ENCODE data around the gene RNF40.

RNF40 gene

GRCh38 chr16:30761928-30762902, at the start of gene RNF40, which contains the start of gene CFAP119:
RNF40 (plus strand) TSS chr16:30762322; CDS start chr16:30762546, 224 bp downstream.
CFAP119 (minus strand) TSS chr16:30762062; CDS start chr16:30761748, 314 bp downstream.
- DNase-seq: peak; percentile 99

GRCh38 chr16:30715750-30716445, 46.2 kb upstream of the RNF40 start:
- DNase-seq: no peak

GRCh38 chr16:30720086-30720485, 42.0 kb upstream of the RNF40 start:
- no peak for DNase-seq

GRCh38 chr16:30720694-30721093, 41.4 kb upstream of the RNF40 start:
- no peak for DNase-seq

GRCh38 chr16:30721167-30721566, 41.0 kb upstream of the RNF40 start:
- DNase-seq: no peak

- no peak for DNase-seq
These were observed 40.5 kb upstream of the RNF40 start for GRCh38 chr16:30721606-30722005.

GRCh38 chr16:30722443-30722842, 39.7 kb upstream of the RNF40 start:
- no peak for DNase-seq

GRCh38 chr16:30722916-30723315, 39.2 kb upstream of the RNF40 start:
- no peak for DNase-seq

GRCh38 chr16:30723725-30724355, 38.3 kb upstream of the RNF40 start:
- DNase-seq: no peak

- DNase-seq: no peak
These were observed 37.3 kb upstream of the RNF40 start for GRCh38 chr16:30724641-30725417.

GRCh38 chr16:30725418-30725792, 36.7 kb upstream of the RNF40 start:
- DNase-seq: no peak

GRCh38 chr16:30728321-30728720, 33.8 kb upstream of the RNF40 start:
- no peak for DNase-seq

- DNase-seq: no peak
These were observed 33.0 kb upstream of the RNF40 start for GRCh38 chr16:30728899-30729672.

- no peak for DNase-seq
These were observed 30.7 kb upstream of the RNF40 start for GRCh38 chr16:30731411-30731810.

GRCh38 chr16:30736995-30737793, 24.9 kb upstream of the RNF40 start:
- DNase-seq: no peak

- DNase-seq: no peak
These were observed 24.1 kb upstream of the RNF40 start for GRCh38 chr16:30737794-30738648.

GRCh38 chr16:30738984-30739951, 22.9 kb upstream of the RNF40 start:
- no peak for DNase-seq

Data from femur (tissue), 1 donor.